GM19238 (cell line): ENCODE measurements around the gene SYNDIG1.

Experiments used
- DNase-seq: peaks from one replicate; pipeline ENCODE4 v3.0.0; 2011; ENCODE audit warnings: low spot score; ENCODE audit not compliant: insufficient read length

The SYNDIG1 gene

GRCh38 chr20:24672181-24672880 lies 202.9 kb downstream of the SYNDIG1 start:
- no peak for DNase-seq

GRCh38 chr20:24672886-24673677 lies 203.7 kb downstream of the SYNDIG1 start:
- DNase-seq, result no peak

- no peak for DNase-seq
Observed at GRCh38 chr20:24673678-24674570, 204.5 kb downstream of the SYNDIG1 start.

- DNase-seq, result no peak
Observed at GRCh38 chr20:24674921-24675605, 205.6 kb downstream of the SYNDIG1 start.

GRCh38 chr20:24675651-24676352 lies 206.4 kb downstream of the SYNDIG1 start:
- no peak for DNase-seq

- no peak for DNase-seq
Observed at GRCh38 chr20:24676353-24676977, 207.0 kb downstream of the SYNDIG1 start.

- no peak for DNase-seq
Observed at GRCh38 chr20:24676978-24677370, 207.5 kb downstream of the SYNDIG1 start.

GRCh38 chr20:24677626-24678315 lies 208.3 kb downstream of the SYNDIG1 start:
- no peak for DNase-seq

GRCh38 chr20:24678351-24679106 lies 209.1 kb downstream of the SYNDIG1 start:
- no peak for DNase-seq

- DNase-seq, result no peak
Observed at GRCh38 chr20:24679448-24680047, 210.1 kb downstream of the SYNDIG1 start.

GRCh38 chr20:24681634-24682495 lies 212.4 kb downstream of the SYNDIG1 start:
- no peak for DNase-seq

- no peak for DNase-seq
Observed at GRCh38 chr20:24682496-24682985, 213.1 kb downstream of the SYNDIG1 start.

GRCh38 chr20:24683676-24684075 lies 214.2 kb downstream of the SYNDIG1 start:
- no peak for DNase-seq

- no peak for DNase-seq
Observed at GRCh38 chr20:24684421-24684871, 215.0 kb downstream of the SYNDIG1 start.

- DNase-seq, result no peak
Observed at GRCh38 chr20:24684956-24685691, 215.7 kb downstream of the SYNDIG1 start.

- DNase-seq, result no peak
Observed at GRCh38 chr20:24685736-24686135, 216.3 kb downstream of the SYNDIG1 start.
